Mammary epithelial cell (primary cell): Measurements from ENCODE around the gene ZNRD2.

Source experiments
- EZH2 ChIP-seq: IDR thresholded peaks from 2 replicates; pipeline ENCODE4 v1.6.1; 2012; ENCODE audit warnings: low read length, inconsistent platforms, borderline replicate concordance
- TF ChIP-seq, protein P1 (sequence below), 2 donors: IDR thresholded peaks in 1 of 2; conservative IDR thresholded peaks in 1 of 2; 2 replicates each; pipeline ENCODE4 v1.5.1; 2011 to 2012; ENCODE audit warnings: inconsistent platforms in 2 of 2, low read length in 2 of 2, mild to moderate bottlenecking in 2 of 2, control low read depth in 1 of 2, low read depth in 1 of 2; ENCODE audit not compliant: insufficient read depth in 1 of 2; ENCODE audit errors: extremely low read depth in 1 of 2

DNA sequence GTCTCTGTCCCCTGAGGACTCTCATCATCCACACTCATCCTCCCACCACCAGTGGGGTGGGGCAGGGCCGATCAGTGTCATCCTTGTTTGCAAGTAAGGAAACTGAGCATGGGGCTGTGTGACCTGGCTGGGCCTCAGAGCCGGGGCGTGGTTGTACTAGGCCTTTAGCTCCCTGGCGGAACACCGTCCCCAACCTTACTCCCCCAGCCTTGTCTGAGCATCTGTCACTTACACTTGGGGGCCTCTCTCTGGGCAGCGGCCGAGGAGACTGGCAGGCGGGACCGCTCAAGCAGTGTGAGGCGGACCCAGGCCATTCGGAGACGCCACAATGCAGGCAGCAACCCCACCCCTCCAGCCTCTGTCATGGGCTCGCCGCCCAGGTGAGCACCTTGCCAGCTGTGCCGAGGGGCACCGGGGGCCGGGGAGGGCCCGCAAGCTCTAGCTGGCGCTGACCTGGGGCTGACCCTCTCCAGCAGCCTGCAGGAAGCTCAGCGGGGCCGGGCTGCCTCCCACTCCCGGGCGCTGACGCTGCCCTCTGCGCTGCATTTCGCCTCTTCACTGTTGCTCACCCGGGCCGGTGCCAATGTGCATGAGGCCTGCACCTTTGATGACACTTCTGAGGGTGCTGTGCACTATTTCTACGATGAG, 49.1 kb downstream of the ZNRD2 start:
- TF ChIP-seq, protein P1, sequence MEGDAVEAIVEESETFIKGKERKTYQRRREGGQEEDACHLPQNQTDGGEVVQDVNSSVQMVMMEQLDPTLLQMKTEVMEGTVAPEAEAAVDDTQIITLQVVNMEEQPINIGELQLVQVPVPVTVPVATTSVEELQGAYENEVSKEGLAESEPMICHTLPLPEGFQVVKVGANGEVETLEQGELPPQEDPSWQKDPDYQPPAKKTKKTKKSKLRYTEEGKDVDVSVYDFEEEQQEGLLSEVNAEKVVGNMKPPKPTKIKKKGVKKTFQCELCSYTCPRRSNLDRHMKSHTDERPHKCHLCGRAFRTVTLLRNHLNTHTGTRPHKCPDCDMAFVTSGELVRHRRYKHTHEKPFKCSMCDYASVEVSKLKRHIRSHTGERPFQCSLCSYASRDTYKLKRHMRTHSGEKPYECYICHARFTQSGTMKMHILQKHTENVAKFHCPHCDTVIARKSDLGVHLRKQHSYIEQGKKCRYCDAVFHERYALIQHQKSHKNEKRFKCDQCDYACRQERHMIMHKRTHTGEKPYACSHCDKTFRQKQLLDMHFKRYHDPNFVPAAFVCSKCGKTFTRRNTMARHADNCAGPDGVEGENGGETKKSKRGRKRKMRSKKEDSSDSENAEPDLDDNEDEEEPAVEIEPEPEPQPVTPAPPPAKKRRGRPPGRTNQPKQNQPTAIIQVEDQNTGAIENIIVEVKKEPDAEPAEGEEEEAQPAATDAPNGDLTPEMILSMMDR (conservative IDR thresholded peaks at IDR 0.05 in 1 of 2, IDR thresholded peaks at IDR 0.05 in 1 of 2; ENCODE audit: extremely low read depth in 1 of 2, insufficient read depth in 1 of 2, low read depth in 1 of 2, low read length in 2 of 2) = no peak
- TF ChIP-seq EZH2 = no peak
